COLO829 (cell line): ENCODE measurements around the gene CRIP2.

Experiments used
- DNase-seq: peaks from one replicate; pipeline ENCODE4 v3.0.0; 2012; ENCODE audit warnings: low spot score

Gene CRIP2

DNA sequence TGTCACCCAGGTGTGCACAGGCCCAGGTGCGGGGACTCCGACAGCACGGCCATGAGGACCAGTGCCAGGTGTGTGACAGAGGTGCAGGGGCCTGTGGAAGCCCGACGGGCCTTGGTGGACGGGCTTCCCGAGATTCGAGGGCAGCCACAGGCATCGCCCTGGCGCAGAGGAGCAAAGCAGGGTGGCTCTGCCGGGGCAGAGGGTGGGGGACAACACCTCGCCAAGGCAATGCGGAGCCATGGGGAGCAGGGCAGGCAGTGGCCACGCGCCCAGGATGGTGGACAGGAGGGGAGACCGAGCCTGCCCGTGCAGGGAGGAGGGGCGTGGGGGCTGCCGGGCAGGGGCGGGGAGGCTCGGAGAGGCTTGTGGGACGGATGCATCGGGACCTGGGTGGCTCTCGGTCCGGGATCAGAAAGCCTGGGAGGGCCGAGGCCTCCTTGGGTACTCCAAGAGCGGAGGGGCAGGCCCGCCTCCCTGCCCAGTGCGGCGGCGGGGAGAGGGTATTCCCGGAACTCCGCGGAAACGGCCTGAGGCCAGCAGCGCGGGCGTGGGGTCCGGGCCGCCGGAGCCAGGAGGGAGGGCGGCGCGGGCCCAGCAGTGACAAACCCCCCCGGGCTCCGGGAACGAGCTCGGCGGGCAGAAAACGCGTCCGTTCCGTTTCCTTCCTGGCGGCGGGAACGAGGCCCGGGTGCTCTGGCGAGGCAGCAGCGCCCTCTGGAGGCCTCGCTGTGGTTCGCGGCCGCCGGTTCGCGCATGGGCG is 53.4 kb downstream of the CRIP2 start:
- DNase-seq: peak; percentile 76

DNA sequence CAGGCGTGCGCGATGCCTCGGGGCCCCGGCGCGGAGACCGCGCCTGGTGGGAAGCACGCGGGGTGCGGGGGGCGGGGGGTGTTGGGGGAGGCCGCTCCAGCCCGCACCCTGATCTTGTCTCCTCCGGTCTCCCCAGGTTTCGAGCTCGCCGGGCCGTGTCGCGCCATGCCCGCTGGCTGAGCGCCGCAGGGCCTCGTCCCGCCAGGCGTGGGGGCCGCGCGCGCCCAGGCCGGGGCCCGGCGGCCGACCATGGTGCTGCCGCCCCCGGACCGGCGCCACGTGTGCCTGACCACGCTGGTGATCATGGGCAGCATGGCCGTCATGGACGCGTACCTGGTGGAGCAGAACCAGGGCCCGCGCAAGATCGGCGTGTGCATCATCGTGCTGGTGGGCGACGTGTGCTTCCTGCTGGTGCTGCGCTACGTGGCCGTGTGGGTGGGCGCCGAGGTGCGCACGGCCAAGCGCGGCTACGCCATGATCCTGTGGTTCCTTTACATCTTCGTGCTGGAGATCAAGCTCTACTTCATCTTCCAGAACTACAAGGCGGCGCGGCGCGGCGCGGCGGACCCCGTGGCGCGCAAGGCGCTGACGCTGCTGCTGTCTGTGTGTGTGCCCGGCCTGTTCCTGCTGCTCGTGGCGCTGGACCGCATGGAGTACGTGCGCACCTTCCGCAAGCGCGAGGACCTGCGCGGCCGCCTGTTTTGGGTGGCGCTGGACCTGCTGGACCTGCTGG is 54.1 kb downstream of the CRIP2 start:
- DNase-seq: no peak

DNA sequence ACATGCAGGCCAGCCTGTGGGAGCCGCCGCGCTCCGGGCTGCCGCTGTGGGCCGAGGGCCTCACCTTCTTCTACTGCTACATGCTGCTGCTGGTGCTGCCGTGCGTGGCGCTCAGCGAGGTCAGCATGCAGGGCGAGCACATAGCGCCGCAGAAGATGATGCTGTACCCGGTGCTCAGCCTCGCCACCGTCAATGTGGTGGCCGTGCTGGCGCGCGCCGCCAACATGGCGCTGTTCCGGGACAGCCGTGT is 54.6 kb downstream of the CRIP2 start:
- no peak for DNase-seq
